ENCODE results near the gene POLR3H.

GRCh38 chr22:41564563-41564962, 20.3 kb upstream of the POLR3H start:
- TF ChIP-seq CTCF (IDR thresholded peaks at IDR 0.05; ENCODE audit: borderline replicate concordance, extremely low read depth, low read length, poor library complexity, severe bottlenecking) = no peak
- no peak for TF ChIP-seq EZH2 (IDR thresholded peaks at IDR 0.05; ENCODE audit: borderline replicate concordance, low read depth, low read length, severe bottlenecking)

All from DND-41 (cell line).